ENCODE measurements around the gene BMP7.

BMP7 gene

DNA sequence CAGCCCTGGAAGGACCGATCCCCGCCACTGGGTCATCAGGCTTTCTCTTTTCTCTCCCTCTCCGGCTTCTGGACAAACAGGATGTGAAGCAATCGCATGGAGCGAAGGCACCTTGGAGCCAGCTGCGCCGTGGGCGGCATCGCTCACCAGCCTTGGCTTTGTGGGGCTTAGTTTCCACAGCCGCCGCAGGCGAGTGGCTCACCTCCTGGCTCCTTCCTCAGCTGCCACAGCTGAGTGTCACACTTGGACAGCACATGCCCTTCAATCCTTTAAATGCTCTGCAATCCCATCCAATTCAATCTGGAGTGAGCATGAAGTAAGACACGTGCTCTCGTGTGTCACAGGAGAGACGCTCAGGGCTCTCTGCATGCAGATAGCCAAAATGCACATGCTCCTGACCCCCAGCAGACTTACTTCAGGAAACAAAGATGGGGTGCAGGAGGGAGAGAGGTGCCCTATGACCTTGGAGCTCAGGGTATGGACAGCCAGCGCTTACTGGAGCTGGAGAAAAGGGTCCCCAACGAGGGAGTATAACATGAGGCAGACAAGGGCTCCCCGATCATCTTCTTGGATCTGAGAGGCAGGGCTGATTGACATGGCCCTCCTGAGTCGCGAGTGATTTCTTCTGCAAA, 70.9 kb downstream of the BMP7 start:
- TF ChIP-seq TCF4 (CRISPR knock-in tag; IDR thresholded peaks at IDR 0.05; ENCODE audit: borderline replicate concordance) (no peak), GLIS3 (CRISPR knock-in tag; IDR thresholded peaks at IDR 0.05) (no peak), ISL1 (CRISPR knock-in tag; IDR thresholded peaks at IDR 0.05) (no peak), ZNF8 (CRISPR knock-in tag; IDR thresholded peaks at IDR 0.05) (no peak), ARNTL (CRISPR knock-in tag; IDR thresholded peaks at IDR 0.05; ENCODE audit: borderline replicate concordance, low read depth) (no peak), ZNF70 (CRISPR knock-in tag; IDR thresholded peaks at IDR 0.05) (no peak), PPARA (CRISPR knock-in tag; IDR thresholded peaks at IDR 0.05; ENCODE audit: borderline replicate concordance) (no peak), ZFP30 (CRISPR knock-in tag; IDR thresholded peaks at IDR 0.05) (no peak), CSRNP3 (CRISPR knock-in tag; IDR thresholded peaks at IDR 0.05) (no peak), ZFP3 (CRISPR knock-in tag; IDR thresholded peaks at IDR 0.05) (no peak), PATZ1 (CRISPR knock-in tag; IDR thresholded peaks at IDR 0.05; ENCODE audit: borderline replicate concordance) (no peak), RARB (CRISPR knock-in tag; IDR thresholded peaks at IDR 0.05) (no peak), OSR1 (CRISPR knock-in tag; IDR thresholded peaks at IDR 0.05) (no peak), ZC3H10 (CRISPR knock-in tag; IDR thresholded peaks at IDR 0.05) (no peak), CSDC2 (CRISPR knock-in tag; IDR thresholded peaks at IDR 0.05) (no peak), TOX (CRISPR knock-in tag; IDR thresholded peaks at IDR 0.05; ENCODE audit: borderline replicate concordance) (no peak), TSHZ2 (CRISPR knock-in tag; IDR thresholded peaks at IDR 0.05) (no peak), ZNF565 (CRISPR knock-in tag; conservative IDR thresholded peaks at IDR 0.05; ENCODE audit: low read depth) (no peak), BACH2 (CRISPR knock-in tag; IDR thresholded peaks at IDR 0.05; ENCODE audit: borderline replicate concordance) (no peak)
- TF ChIP-seq, protein P1, sequence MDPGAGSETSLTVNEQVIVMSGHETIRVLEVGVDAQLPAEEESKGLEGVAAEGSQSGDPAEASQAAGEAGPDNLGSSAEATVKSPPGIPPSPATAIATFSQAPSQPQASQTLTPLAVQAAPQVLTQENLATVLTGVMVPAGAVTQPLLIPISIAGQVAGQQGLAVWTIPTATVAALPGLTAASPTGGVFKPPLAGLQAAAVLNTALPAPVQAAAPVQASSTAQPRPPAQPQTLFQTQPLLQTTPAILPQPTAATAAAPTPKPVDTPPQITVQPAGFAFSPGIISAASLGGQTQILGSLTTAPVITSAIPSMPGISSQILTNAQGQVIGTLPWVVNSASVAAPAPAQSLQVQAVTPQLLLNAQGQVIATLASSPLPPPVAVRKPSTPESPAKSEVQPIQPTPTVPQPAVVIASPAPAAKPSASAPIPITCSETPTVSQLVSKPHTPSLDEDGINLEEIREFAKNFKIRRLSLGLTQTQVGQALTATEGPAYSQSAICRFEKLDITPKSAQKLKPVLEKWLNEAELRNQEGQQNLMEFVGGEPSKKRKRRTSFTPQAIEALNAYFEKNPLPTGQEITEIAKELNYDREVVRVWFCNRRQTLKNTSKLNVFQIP (CRISPR knock-in tag; IDR thresholded peaks at IDR 0.05; ENCODE audit: borderline replicate concordance, low read depth) = no peak
- no peak for ATAC-seq

DNA sequence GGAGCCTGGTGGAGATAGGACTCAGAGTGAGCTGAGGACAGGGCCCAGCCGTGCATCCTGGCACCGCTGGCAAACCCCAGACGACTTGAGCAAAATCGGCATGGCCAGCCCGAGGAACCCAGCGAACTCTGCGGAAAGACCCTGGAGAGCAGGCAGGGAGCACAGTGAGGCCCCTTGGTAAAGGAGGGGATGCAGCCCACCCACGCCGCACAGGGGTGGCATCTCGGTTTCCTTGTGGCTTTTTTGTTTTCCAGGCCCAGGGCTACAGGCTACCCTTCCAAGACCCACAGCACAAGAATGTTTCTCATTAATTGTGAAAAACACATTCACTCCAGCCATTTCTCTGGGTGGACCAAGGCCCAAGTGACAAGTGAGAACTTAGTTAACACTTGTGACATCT, 71.4 kb downstream of the BMP7 start:
- TF ChIP-seq TOX (CRISPR knock-in tag; IDR thresholded peaks at IDR 0.05; ENCODE audit: borderline replicate concordance) = no peak
- no peak for TF ChIP-seq ZNF70 (CRISPR knock-in tag; IDR thresholded peaks at IDR 0.05)
- TF ChIP-seq ZFP3 (CRISPR knock-in tag; IDR thresholded peaks at IDR 0.05) = no peak
- TF ChIP-seq ISL1 (CRISPR knock-in tag; IDR thresholded peaks at IDR 0.05) = no peak
- TF ChIP-seq CSDC2 (CRISPR knock-in tag; IDR thresholded peaks at IDR 0.05) = no peak
- no peak for TF ChIP-seq ZFP30 (CRISPR knock-in tag; IDR thresholded peaks at IDR 0.05)
- TF ChIP-seq ZNF565 (CRISPR knock-in tag; conservative IDR thresholded peaks at IDR 0.05; ENCODE audit: low read depth) = no peak
- TF ChIP-seq ZNF8 (CRISPR knock-in tag; IDR thresholded peaks at IDR 0.05) = no peak
- no peak for TF ChIP-seq RARB (CRISPR knock-in tag; IDR thresholded peaks at IDR 0.05)
- no peak for TF ChIP-seq TSHZ2 (CRISPR knock-in tag; IDR thresholded peaks at IDR 0.05)
- no peak for TF ChIP-seq TCF4 (CRISPR knock-in tag; IDR thresholded peaks at IDR 0.05; ENCODE audit: borderline replicate concordance)
- TF ChIP-seq OSR1 (CRISPR knock-in tag; IDR thresholded peaks at IDR 0.05) = no peak
- no peak for TF ChIP-seq PPARA (CRISPR knock-in tag; IDR thresholded peaks at IDR 0.05; ENCODE audit: borderline replicate concordance)
- no peak for TF ChIP-seq SNAI2 (CRISPR knock-in tag; IDR thresholded peaks at IDR 0.05)
- ATAC-seq = no peak
